ENCODE data around the gene TMEM117.
"Not testable (repeated sequence)": the region's sequence is repeated elsewhere in the genome, so short reads cannot be mapped to it uniquely, and the experiment has no call there.

TMEM117 gene

GRCh38 chr12:43840338-43840737 lies 4.5 kb downstream of the TMEM117 start:
- DNase-seq (ENCODE audit: low spot score), result no peak

GRCh38 chr12:43841253-43841652 lies 5.4 kb downstream of the TMEM117 start:
- no peak for DNase-seq (ENCODE audit: low spot score)

GRCh38 chr12:43842259-43842658 lies 6.4 kb downstream of the TMEM117 start:
- DNase-seq (ENCODE audit: low spot score), result no peak

GRCh38 chr12:43847425-43848225 lies 11.7 kb downstream of the TMEM117 start:
- DNase-seq (ENCODE audit: low spot score), result not testable (repeated sequence)

- DNase-seq (ENCODE audit: low spot score), result no peak
Measured at GRCh38 chr12:43848226-43848507, 12.3 kb downstream of the TMEM117 start.

- no peak for DNase-seq (ENCODE audit: low spot score)
Measured at GRCh38 chr12:43848786-43849185, 12.9 kb downstream of the TMEM117 start.

- DNase-seq (ENCODE audit: low spot score), result no peak
Measured at GRCh38 chr12:43852744-43853143, 16.9 kb downstream of the TMEM117 start.

- DNase-seq (ENCODE audit: low spot score), result no peak
Measured at GRCh38 chr12:43856972-43857371, 21.1 kb downstream of the TMEM117 start.

- no peak for DNase-seq (ENCODE audit: low spot score)
Measured at GRCh38 chr12:43858096-43858495, 22.2 kb downstream of the TMEM117 start.

- DNase-seq (ENCODE audit: low spot score), result no peak
Measured at GRCh38 chr12:43858991-43859390, 23.1 kb downstream of the TMEM117 start.

- no peak for DNase-seq (ENCODE audit: low spot score)
Measured at GRCh38 chr12:43861015-43861839, 25.3 kb downstream of the TMEM117 start.

GRCh38 chr12:43861840-43862150 lies 25.9 kb downstream of the TMEM117 start:
- DNase-seq (ENCODE audit: low spot score), result no peak

- no peak for DNase-seq (ENCODE audit: low spot score)
Measured at GRCh38 chr12:43863770-43864366, 28.0 kb downstream of the TMEM117 start.

GRCh38 chr12:43864557-43864956 lies 28.7 kb downstream of the TMEM117 start:
- not testable (repeated sequence) for DNase-seq (ENCODE audit: low spot score)

- no peak for DNase-seq (ENCODE audit: low spot score)
Measured at GRCh38 chr12:43869184-43869583, 33.3 kb downstream of the TMEM117 start.

- not testable (repeated sequence) for DNase-seq (ENCODE audit: low spot score)
Measured at GRCh38 chr12:43869765-43870164, 33.9 kb downstream of the TMEM117 start.

- not testable (repeated sequence) for DNase-seq (ENCODE audit: low spot score)
Measured at GRCh38 chr12:43871258-43871657, 35.4 kb downstream of the TMEM117 start.

- DNase-seq (ENCODE audit: low spot score), result no peak
Measured at GRCh38 chr12:43872396-43872795, 36.5 kb downstream of the TMEM117 start.

- no peak for DNase-seq (ENCODE audit: low spot score)
Measured at GRCh38 chr12:43878050-43878449, 42.2 kb downstream of the TMEM117 start.

- DNase-seq (ENCODE audit: low spot score), result no peak
Measured at GRCh38 chr12:43880547-43880946, 44.7 kb downstream of the TMEM117 start.

GRCh38 chr12:43882578-43883178 lies 46.8 kb downstream of the TMEM117 start:
- peak; percentile 44 for DNase-seq (ENCODE audit: low spot score)

GRCh38 chr12:43883311-43883710 lies 47.4 kb downstream of the TMEM117 start:
- DNase-seq (ENCODE audit: low spot score), result no peak

GRCh38 chr12:43883748-43884147 lies 47.9 kb downstream of the TMEM117 start:
- no peak for DNase-seq (ENCODE audit: low spot score)
